Medulla oblongata (tissue), 1 donor: Measurements from ENCODE around the gene GALNT7.

ENCODE experiments used
- DNase-seq: peaks from one replicate; pipeline ENCODE4 v3.0.0-alpha.2; 2015; ENCODE audit errors: extremely low spot score

Gene GALNT7

GRCh38 chr4:173345648-173346047 is 177.0 kb downstream of the GALNT7 start:
- no peak for DNase-seq

- DNase-seq = no peak
Observed at GRCh38 chr4:173346074-173346473, 177.5 kb downstream of the GALNT7 start.

GRCh38 chr4:173347467-173347866 is 178.9 kb downstream of the GALNT7 start:
- DNase-seq = no peak

DNA sequence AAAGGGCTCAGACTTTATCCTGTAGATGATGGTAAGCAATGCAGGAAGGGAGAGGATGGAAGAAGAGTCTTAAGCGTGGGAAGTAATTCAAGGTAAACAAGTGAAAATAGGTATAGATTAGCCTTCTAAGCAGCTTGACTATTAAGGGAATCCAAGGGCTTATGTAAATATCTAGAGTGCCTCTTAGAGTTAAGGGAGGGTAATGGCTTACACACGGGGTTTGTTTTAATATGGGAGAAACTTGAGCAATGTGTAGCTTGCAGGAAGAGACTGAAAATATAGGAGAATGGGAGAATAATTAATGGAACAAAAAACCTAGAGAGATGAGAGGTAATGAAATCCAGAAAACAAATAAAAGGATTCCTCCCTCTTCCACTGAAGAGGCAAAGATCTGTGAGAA is 189.3 kb downstream of the GALNT7 start:
- no peak for DNase-seq

GRCh38 chr4:173360587-173361221 is 192.1 kb downstream of the GALNT7 start:
- no peak for DNase-seq

DNA sequence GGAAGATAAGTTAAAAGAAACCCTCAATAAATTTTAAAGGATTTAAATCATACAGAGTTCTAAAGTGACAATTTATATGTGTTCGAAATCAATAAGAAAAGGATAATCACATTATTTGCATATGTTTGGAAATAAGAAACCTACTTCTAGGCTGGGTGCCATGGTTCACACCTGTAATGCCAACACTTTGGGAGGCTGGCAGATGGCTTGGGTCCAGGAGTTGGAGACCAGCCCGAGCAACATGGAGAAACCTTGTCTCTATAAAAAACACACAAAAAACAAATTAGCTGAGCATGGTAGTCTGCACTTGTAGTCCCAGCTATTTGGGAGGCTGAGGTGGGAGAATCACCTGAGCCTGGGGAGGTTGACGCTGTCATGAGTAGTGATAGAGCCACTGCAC is 194.1 kb downstream of the GALNT7 start:
- no peak for DNase-seq

DNA sequence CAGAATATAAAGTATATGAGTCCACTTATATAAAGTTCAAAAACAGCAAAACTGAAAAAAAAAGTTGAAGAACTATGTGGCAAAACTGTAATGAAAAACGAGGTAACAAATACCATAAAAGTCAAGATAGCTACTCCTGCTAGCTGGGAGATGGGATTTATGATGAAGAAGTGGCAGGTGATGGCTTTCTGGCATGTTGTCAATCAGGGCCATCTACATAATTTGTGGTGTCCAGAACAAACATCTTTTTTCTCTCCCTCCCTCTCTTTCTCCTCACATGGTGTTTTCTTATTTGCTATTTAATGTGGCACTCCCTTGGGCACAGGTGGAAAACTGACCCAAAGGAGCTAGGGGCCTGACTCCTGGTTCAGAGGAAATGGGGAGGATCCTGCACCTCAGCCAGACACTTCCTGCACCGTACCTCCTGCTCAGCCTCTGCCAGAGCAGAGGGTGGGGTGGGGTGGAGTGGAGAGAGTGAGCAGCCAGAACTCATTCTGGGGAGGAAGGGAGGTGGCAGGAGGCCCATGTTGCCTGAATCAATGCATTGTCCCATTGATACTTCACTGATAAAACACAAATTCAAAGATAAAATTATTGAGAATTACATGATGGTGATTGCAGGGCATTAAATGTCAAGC is 196.9 kb downstream of the GALNT7 start:
- no peak for DNase-seq

- peak; percentile 16 for DNase-seq
Observed at GRCh38 chr4:173367285-173367684, 198.7 kb downstream of the GALNT7 start.

- peak; percentile 27 for DNase-seq
Observed at GRCh38 chr4:173367946-173368345, 199.3 kb downstream of the GALNT7 start.

DNA sequence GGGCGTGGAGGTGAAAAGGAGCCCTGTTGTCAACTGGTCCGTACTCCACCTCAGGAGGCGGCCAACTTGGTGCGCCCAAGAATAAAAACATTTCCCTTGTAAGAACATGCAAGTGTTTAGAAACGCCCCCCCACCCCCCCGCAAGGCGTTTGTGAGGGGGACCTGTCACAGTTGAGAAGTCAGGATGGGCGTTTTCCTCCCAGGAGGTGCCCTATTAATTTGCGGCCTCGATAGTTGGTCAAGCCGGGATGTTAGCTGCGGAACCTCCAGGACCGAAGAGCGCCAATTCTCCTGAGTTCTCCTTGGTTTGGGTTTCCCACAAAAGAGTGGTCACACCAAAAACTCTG is 201.5 kb downstream of the GALNT7 start:
- DNase-seq = no peak

- DNase-seq = peak; percentile 99
Observed at GRCh38 chr4:173370477-173371291, 202.1 kb downstream of the GALNT7 start, which contains the start of gene SAP30. Gene SAP30 (plus strand): TSS chr4:173370954. CDS start chr4:173371183, 229 bp downstream.

GRCh38 chr4:173371292-173372192 is 202.9 kb downstream of the GALNT7 start:
- peak; percentile 88 for DNase-seq
